Thymus (tissue), 11 donors: ENCODE measurements around the gene ATP1A3. TPM values are rescaled to one million over a fixed set of nuclear protein-coding genes. Genes with fewer than 3 reads are reported as not detected.

ENCODE experiments used
- DNase-seq, 9 donors: peaks; one replicate each; pipeline ENCODE4 v3.0.0-alpha.2; 2013; ENCODE audit warnings: low spot score in 9 of 9, low read depth in 6 of 9, missing footprints in 1 of 9
- H3K27ac ChIP-seq, 2 donors: one replicate each; pipeline ENCODE4 v1.5.1; 2013; ENCODE audit warnings: control low read depth in 1 of 2, low read depth in 1 of 2, low read length in 1 of 2, mild to moderate bottlenecking in 1 of 2, moderate library complexity in 1 of 2
- H3K27me3 ChIP-seq, 2 donors: one replicate each; pipeline ENCODE4 v1.5.1; 2013; ENCODE audit warnings: low read length in 1 of 2; ENCODE audit not compliant: control insufficient read depth in 2 of 2, insufficient read depth in 1 of 2
- H3K36me3 ChIP-seq, 2 donors: one replicate each; pipeline ENCODE4 v1.5.1; 2013; ENCODE audit warnings: low read length in 1 of 2, mild to moderate bottlenecking in 1 of 2, moderate library complexity in 1 of 2; ENCODE audit not compliant: control insufficient read depth in 2 of 2, insufficient read depth in 2 of 2
- H3K4me1 ChIP-seq, 2 donors: one replicate each; pipeline ENCODE4 v1.5.1; 2013; ENCODE audit warnings: low read length in 2 of 2; ENCODE audit not compliant: control insufficient read depth in 2 of 2, insufficient read depth in 2 of 2
- H3K4me3 ChIP-seq, 2 donors: one replicate each; pipeline ENCODE4 v1.5.1; 2013; ENCODE audit warnings: low read length in 2 of 2, control low read depth in 1 of 2, mild to moderate bottlenecking in 1 of 2
- H3K9me3 ChIP-seq, 2 donors: one replicate each; pipeline ENCODE4 v1.5.1; 2013; ENCODE audit warnings: low read length in 1 of 2, mild to moderate bottlenecking in 1 of 2; ENCODE audit not compliant: control insufficient read depth in 2 of 2, insufficient read depth in 1 of 2
- WGBS: extraction: QIAGEN DNeasy Blood & Tissue Kit; methylation state at CpG from one replicate; pipeline ENCODE4 v1.1.7; 2013; 5-methylcytosine and 5-hydroxymethylcytosine counted together
- polyA plus RNA-seq: library from polyadenylated mRNA; stranded (reverse); fragments of 200-250 nt; gene quantifications from one replicate; pipeline ENCODE4 v1.2.3, GENCODE V29; 2013
- total RNA-seq: library from RNA; stranded (reverse); fragments of 120-200 nt; gene quantifications from one replicate; pipeline ENCODE4 v1.2.4, GENCODE V29; 2013
- donor health status: healthy.

ATP1A3 gene
- total and polyA plus RNA-seq, 2 donors = 1.2 to 2.6 TPM

- Histone ChIP-seq H3K36me3 (no peaks in the 10 kb centered on the region), H3K27me3 (peaks cover 40 to 97% of the 10 kb centered on the region in 2 donors), H3K9me3 (peaks cover 1 to 5% of the 10 kb centered on the region in 2 donors), H3K4me1 (peaks cover under 1 to 26% of the 10 kb centered on the region in 2 donors), H3K27ac (no peak overlapping the region), H3K4me3 (no peak overlapping the region)
- WGBS = 60% methylated on average over 13 of the region's 13 CpGs
- DNase-seq = no peak
Observed at GRCh38 chr19:41924151-41925145, 69.6 kb downstream of the ATP1A3 start.

- 49% methylated on average over 6 of the region's 6 CpGs for WGBS
- Histone ChIP-seq H3K36me3 (no peaks in the 10 kb centered on the region), H3K27ac (no peak overlapping the region), H3K4me3 (no peak overlapping the region), H3K4me1 (peaks cover 0 to 17% of the 10 kb centered on the region in 2 donors), H3K27me3 (peaks cover 34 to 97% of the 10 kb centered on the region in 2 donors), H3K9me3 (peaks cover 0 to 5% of the 10 kb centered on the region in 2 donors)
- DNase-seq = no peak
Observed at GRCh38 chr19:41923045-41923788, 70.8 kb downstream of the ATP1A3 start.

- DNase-seq = no peak
- peaks cover 0 to 11% of the 10 kb centered on the region in 2 donors for H3K4me1 ChIP-seq
Observed at GRCh38 chr19:41922585-41922984, 71.4 kb downstream of the ATP1A3 start.

GRCh38 chr19:41921577-41922576 is 72.2 kb downstream of the ATP1A3 start:
- Histone ChIP-seq H3K4me1 (peaks cover 0 to 10% of the 10 kb centered on the region in 2 donors), H3K4me3 (no peak overlapping the region), H3K27me3 (peaks cover 29 to 97% of the 10 kb centered on the region in 2 donors), H3K27ac (no peak overlapping the region), H3K36me3 (no peaks in the 10 kb centered on the region), H3K9me3 (peaks cover 0 to 5% of the 10 kb centered on the region in 2 donors)
- 35% methylated on average over 22 of the region's 22 CpGs for WGBS
- DNase-seq = no peak

More at GRCh38 chr19:41922585-41922984, 71.4 kb downstream of the ATP1A3 start:
- Histone ChIP-seq H3K4me3 (no peak overlapping the region), H3K9me3 (peaks cover 0 to 5% of the 10 kb centered on the region in 2 donors), H3K36me3 (no peaks in the 10 kb centered on the region), H3K27me3 (peaks cover 29 to 97% of the 10 kb centered on the region in 2 donors), H3K27ac (no peak overlapping the region)
- WGBS = 24% methylated on average over 18 of the region's 18 CpGs

- Histone ChIP-seq H3K36me3 (no peaks in the 10 kb centered on the region), H3K27ac (no peak overlapping the region), H3K4me1 (peaks cover 0 to 12% of the 10 kb centered on the region in 2 donors), H3K9me3 (peaks cover 0 to 5% of the 10 kb centered on the region in 2 donors), H3K27me3 (peaks cover 26 to 97% of the 10 kb centered on the region in 2 donors), H3K4me3 (no peak overlapping the region)
- peak in 1 of 9 donors; percentile 41 for DNase-seq
- WGBS = 15% methylated on average over 26 of the region's 26 CpGs
Observed at GRCh38 chr19:41920882-41921576, 73.0 kb downstream of the ATP1A3 start.

GRCh38 chr19:41919948-41920712 is 73.9 kb downstream of the ATP1A3 start:
- H3K4me3 ChIP-seq = no peak overlapping the region
- H3K36me3 ChIP-seq = no peaks in the 10 kb centered on the region
- peaks cover 4 to 21% of the 10 kb centered on the region in 2 donors for H3K4me1 ChIP-seq
- H3K27me3 ChIP-seq = peaks cover 29 to 97% of the 10 kb centered on the region in 2 donors
- H3K27ac ChIP-seq = no peak overlapping the region
- no peak for DNase-seq
- peaks cover 0 to 5% of the 10 kb centered on the region in 2 donors for H3K9me3 ChIP-seq
- 92% methylated on average over 33 of the region's 33 CpGs for WGBS

GRCh38 chr19:41918653-41919244 is 75.3 kb downstream of the ATP1A3 start:
- Histone ChIP-seq H3K27ac (no peak overlapping the region), H3K9me3 (no peaks in the 10 kb centered on the region), H3K36me3 (no peaks in the 10 kb centered on the region), H3K4me1 (peaks cover 6 to 22% of the 10 kb centered on the region in 2 donors), H3K27me3 (peaks cover 34 to 97% of the 10 kb centered on the region in 2 donors), H3K4me3 (no peak overlapping the region)
- WGBS = 96% methylated on average over 5 of the region's 5 CpGs
- no peak for DNase-seq
